Measurements from ENCODE around the gene NFKBIB. TPM values are rescaled to one million over a fixed set of nuclear protein-coding genes. Genes with fewer than 3 reads are reported as not detected.

The NFKBIB gene
- total and polyA plus RNA-seq, 2 of the 13 experiments (the other 11 are each of a cell fraction or from before 2014, with no cell fraction given): 8.6 to 14.9 TPM

- TF ChIP-seq ZNF543 (CRISPR knock-in tag; IDR thresholded peaks at IDR 0.05): no peak
- no peak for TF ChIP-seq ZBTB7A (CRISPR knock-in tag; IDR thresholded peaks at IDR 0.05)
- no peak for TF ChIP-seq ZNF24 (IDR thresholded peaks at IDR 0.05)
These were observed 20.4 kb upstream of the NFKBIB start (continued) for GRCh38 chr19:38879400-38879751.

DNA sequence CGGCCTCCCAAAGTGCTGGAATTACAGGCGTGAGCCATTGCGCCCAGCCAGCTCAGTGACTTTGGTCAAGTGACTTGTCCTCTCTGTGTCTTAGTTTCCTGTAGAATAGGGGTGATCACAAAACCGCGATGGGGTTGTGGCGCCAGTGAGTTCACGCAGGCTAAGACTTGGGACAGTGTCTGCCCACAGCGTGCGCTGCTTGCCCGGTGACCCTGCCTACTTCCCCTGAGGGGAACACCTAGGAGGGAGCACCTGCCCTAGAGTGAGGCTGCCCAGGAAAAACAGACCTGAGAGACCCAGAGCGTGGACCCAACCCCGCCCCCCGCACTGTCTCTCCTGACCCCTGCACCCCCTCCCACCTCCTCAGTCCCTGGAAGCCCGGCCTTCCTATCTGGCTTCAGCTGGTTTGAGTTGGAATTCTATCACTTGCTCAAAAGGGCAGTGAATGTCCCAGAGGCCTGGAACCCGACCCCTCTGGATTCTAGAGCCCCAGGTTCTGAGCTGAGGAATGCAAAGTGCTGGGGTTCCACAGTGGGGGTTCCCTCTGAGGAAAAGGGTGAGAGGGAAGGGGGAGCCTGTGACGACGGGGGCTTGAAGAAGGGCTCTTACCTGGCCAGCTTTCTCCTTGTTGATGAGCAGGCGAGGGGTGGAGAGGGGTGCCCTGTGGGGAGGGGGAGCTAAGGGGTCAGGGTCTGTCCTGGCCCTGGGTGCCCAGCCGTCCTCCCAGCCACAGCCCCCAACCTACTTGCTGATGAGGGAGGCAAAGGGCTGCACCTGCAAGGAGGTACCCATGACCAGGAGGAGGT is 19.5 kb upstream of the NFKBIB start:
- H3K4me3 ChIP-seq (replicated peaks in 1 of 3; ENCODE audit: insufficient read depth in 1 of 3, low read depth in 2 of 3, low read length in 3 of 3): no peak overlapping the region
- intact Hi-C loops (cut with micrococcal nuclease; ENCODE audit: unreplicated experiment) (no loop called here), in situ Hi-C loops (cut with HindIII; ENCODE audit: extremely low pct_ligation_motif_present, low pct_unique_long_range_greater_than_20kb) (no loop called here)
- no peaks in the 10 kb centered on the region for H3K9me3 ChIP-seq (ENCODE audit: low read length)
- POLR2A ChIA-PET: interaction anchor here (1.3 to 5.6 kb wide), 3 partner anchors 21 to 31 kb away, joined by 4 to 37 read pairs (median 5); no protein-coding TSS in a partner anchor
- no peak for DNase-seq (ENCODE audit: low spot score)
- TF ChIP-seq GRHL1 (CRISPR knock-in tag; conservative IDR thresholded peaks at IDR 0.05) (no peak), ZNF263 (CRISPR knock-in tag; IDR thresholded peaks at IDR 0.05) (0 out of 2 replicates have a peak, but pooled peaks have one; percentile 34)
- peaks cover 0 to 2% of the 10 kb centered on the region in 2 experiments; a peak in 2 of 5 replicates for H3K36me3 ChIP-seq (replicated peaks in 1 of 2; ENCODE audit: control insufficient read depth in 1 of 2, insufficient read depth in 2 of 2, low read length in 2 of 2)
- FAIRE-seq: no peak
- no peak overlapping the region for H3K27ac ChIP-seq (ENCODE audit: extremely low read length, insufficient read depth, low read length)
- WGBS (ENCODE audit: low lambda C conversion rate): 88% methylated on average over 11 of the region's 19 CpGs
- no peaks in the 10 kb centered on the region for H3K79me2 ChIP-seq (ENCODE audit: insufficient read depth, low read length)
- H3K27me3 ChIP-seq (ENCODE audit: control insufficient read depth in 1 of 2, insufficient read depth in 2 of 2, low read length in 2 of 2): no peaks in the 10 kb centered on the region
- CTCF ChIA-PET (ENCODE audit: low intra/inter-chr PET ratio, low total read pairs): no interaction called here
- peaks cover 45% of the 10 kb centered on the region for H3K4me1 ChIP-seq (ENCODE audit: insufficient read depth, low read length)
- no peaks in the 10 kb centered on the region for H4K20me1 ChIP-seq (ENCODE audit: insufficient read depth, low read length)
- H3K4me2 ChIP-seq (ENCODE audit: low read depth, low read length): no peak overlapping the region
- no peak overlapping the region for H3K9ac ChIP-seq (ENCODE audit: insufficient read depth, low read depth, low read length)
- H2AFZ ChIP-seq (ENCODE audit: low read length): no peak overlapping the region
- ATAC-seq: no peak
- no TSS peak for BruUV-seq (replicated peaks)
